GM12874 (cell line): ENCODE results near the gene GALM.

Experiments used
- TF ChIP-seq, protein P1 (sequence below): IDR thresholded peaks from 2 replicates; pipeline ENCODE4 v1.5.1; 2011; ENCODE audit warnings: low read depth, mild to moderate bottlenecking, control low read depth, low read length, moderate library complexity; ENCODE audit not compliant: insufficient read depth

The GALM gene

DNA sequence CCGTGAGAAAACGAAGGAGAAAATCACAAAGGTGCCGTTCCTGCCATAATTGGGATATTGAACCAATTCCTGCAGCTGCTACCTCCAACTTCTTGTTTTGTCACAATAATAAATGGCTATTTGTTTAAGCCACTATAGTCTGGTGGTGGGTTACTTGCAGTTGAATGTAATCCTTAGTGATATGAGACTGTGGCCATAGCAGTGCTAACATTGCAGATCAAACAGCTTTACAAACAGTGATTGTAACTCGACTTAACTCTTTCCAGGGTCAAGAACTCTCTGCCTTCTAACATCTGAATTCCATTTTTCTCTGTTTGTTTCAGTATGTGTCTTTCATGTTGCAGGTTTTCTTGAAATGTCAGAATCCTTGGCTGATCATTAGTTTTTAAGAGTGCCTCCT is 38.5 kb upstream of the GALM start:
- TF ChIP-seq, protein P1, sequence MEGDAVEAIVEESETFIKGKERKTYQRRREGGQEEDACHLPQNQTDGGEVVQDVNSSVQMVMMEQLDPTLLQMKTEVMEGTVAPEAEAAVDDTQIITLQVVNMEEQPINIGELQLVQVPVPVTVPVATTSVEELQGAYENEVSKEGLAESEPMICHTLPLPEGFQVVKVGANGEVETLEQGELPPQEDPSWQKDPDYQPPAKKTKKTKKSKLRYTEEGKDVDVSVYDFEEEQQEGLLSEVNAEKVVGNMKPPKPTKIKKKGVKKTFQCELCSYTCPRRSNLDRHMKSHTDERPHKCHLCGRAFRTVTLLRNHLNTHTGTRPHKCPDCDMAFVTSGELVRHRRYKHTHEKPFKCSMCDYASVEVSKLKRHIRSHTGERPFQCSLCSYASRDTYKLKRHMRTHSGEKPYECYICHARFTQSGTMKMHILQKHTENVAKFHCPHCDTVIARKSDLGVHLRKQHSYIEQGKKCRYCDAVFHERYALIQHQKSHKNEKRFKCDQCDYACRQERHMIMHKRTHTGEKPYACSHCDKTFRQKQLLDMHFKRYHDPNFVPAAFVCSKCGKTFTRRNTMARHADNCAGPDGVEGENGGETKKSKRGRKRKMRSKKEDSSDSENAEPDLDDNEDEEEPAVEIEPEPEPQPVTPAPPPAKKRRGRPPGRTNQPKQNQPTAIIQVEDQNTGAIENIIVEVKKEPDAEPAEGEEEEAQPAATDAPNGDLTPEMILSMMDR: no peak

DNA sequence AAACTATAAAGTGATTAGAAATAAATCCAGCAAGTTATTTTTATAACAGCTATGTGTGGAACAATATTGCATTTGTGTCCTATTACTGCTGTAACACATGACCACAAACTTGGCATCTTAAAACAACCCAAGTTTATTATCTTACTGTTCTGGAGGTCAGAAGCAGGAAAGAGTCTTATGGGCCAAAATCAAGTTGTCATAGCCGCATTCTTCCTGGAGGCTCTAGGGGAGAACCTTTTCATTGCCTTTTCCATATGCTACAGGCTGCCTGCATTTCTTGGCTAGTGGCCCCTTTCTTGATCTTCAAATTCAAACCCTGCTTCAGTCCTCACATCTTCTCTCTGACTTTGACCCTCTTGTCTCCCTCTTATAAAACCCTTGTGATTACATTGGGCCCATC is 36.2 kb upstream of the GALM start:
- TF ChIP-seq, protein P1: no peak

DNA sequence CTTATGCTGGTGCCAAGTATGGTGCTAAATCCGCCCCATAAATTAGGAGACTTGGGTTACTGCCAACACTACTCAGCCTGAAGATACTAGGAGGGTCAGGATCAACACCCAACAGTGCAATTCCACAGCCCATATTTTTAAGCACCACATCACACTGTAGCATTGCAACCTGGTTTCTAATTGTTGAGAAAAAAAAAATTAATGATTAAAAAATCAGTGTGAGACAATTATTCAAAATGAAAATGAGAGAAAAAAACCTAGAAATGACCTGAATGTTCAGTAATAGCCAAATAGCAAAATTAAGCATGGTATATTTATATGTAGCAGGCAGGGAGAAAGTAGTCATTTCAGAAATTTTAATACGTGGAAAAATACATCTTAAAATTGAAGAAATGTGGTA is 33.9 kb upstream of the GALM start:
- TF ChIP-seq, protein P1: no peak

DNA sequence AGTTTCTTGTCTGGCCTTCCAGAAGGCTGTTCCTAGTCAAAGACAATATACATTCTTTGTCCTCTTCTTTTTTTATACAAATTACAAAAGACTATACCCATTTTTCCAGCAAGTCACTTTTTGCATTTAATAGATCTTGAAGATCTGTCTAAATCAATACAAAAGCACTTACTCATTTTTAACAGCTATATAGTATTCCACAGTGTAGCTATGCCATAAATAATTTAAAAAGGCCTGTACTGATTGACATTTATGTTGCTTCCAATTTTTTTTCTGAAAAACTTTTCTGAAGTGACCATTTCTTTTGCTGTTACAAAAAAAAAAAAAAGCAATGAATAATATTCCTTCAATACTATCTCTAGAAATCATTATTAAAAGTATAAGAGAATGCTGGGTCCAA is 32.9 kb upstream of the GALM start:
- TF ChIP-seq, protein P1: no peak

DNA sequence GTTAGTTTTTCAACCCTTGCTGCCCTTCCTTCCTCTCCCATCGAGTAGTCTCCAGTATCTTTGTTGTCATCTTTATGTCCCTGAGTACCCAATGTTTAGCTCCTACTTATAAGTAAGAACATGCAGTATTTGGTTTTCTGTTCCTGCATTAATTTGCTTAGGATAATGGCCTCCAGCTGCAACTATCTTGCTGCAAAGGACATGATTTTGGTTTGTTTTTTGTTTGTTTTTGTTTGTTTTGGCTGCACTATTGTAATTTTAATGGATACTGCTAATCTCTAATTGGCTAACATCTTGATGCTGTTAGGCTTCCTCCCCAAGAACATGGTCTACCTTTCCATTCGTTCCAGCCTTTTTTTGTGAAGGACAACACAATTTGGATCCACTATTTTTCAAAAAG is 32.0 kb upstream of the GALM start:
- TF ChIP-seq, protein P1: no peak

DNA sequence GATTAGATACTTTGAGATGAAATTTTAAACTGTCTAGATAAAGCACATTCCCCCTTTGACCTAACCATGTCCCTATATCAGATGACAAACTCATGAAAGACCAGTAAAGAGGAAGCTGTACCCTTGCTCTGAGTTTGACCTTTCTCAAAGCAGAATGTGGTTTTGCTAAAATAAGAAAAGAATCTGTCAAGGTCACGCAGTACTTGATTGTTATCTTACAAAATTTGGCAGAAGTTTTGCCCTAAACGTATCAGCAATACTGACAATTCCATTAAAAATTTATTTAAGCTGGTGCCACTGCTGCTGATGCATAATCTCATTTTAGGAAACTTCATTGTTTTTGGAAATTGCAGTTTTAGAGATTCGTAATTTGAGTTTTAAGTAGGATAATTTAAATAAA is 31.2 kb upstream of the GALM start:
- TF ChIP-seq, protein P1: no peak

DNA sequence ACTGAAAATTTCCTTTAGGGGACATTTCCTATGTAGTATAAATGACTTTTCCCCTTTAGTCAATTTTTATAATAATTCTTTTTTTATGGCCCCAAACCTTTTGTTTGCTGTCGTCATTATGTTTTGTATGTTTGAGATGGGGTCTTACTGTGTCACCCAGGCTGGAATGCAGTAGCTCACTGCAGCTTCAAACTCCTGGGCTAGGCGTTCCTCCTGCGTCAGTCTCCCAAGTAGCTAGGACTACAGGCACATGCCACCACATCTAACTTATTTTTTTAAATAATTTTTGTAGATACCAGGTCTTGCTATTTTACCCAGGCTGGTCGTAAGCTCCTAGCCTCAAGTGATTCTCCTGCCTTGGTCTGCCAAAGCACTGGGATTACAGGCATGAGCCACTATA is 30.8 kb upstream of the GALM start:
- TF ChIP-seq, protein P1: no peak

DNA sequence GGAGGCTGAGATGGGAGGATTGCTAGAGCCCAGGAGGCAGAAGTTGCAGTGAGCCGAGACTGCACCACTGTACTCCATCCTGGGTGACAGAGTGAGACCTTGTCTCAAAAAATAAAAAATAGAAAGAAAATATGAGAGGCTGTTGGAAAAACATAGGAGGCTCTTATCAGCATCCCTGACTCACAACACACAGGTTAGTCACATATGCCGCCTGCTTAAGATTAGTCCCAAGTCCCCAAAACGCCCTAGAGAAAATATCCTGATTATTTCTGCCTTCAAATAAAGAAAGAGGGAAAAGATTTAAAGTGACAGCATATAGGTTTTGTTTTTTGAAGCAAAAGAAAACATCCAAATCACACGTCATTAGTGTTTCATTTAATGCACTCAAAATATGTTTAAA is 29.8 kb upstream of the GALM start:
- TF ChIP-seq, protein P1: no peak
